ENCODE measurements around the gene RNGTT.
A peak's percentile ranks its signal among the peaks of the same experiment; 100 is the strongest.

Gene RNGTT

DNA sequence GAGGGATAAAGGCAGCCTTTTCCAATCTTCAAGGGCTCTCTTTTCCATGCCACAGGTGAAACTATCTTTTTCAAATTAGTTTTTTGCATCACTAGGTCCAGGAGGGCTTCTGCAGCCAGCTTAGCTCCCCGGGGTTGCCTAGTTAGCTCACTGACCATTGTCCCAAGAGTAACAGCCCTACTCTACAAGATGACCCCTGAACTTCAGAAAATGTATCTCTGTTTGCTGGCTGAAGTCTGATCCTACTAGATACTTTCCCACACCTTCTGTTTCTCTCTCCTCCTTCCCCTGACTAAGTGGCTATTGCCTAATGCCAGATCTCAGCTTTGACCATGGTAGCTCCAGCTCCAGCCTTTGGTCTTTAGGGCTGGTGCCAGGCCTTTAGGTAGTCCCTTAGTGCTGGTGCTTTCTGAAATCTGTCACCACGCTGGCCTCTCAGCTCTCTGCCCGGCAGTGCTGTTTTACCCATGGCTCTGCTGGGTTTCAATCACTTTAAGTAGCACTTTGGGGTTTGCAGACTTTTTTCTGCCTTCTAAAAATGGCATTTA lies 255.1 kb downstream of the RNGTT start:
- DNase-seq, result no peak

- DNase-seq, result no peak
These were observed 257.8 kb downstream of the RNGTT start for GRCh38 chr6:88705601-88706000.

DNA sequence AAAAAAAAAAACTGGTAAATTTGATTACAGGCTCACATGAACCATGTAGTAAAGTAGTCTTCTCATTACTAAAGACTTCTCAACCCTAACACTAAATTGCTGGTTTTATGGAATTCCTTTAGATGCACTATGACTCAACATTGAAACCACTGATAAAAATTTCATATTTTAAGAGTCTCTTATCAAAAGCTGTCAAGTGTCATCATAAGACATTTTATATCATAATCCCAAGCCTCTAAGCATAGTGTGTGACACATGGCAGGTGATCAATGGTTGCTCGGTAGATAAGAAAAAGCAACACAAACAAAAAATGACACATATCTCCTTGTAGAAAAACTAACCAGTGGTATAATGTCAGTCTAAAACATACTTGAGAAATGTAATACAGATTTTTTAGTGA lies 258.4 kb downstream of the RNGTT start:
- DNase-seq, result peak; percentile 19

GRCh38 chr6:88702956-88703556 lies 260.4 kb downstream of the RNGTT start:
- DNase-seq, result peak; percentile 21

- DNase-seq, result no peak
These were observed 264.8 kb downstream of the RNGTT start for GRCh38 chr6:88698661-88699060.

GRCh38 chr6:88695937-88696336 lies 267.5 kb downstream of the RNGTT start:
- DNase-seq, result no peak

DNA sequence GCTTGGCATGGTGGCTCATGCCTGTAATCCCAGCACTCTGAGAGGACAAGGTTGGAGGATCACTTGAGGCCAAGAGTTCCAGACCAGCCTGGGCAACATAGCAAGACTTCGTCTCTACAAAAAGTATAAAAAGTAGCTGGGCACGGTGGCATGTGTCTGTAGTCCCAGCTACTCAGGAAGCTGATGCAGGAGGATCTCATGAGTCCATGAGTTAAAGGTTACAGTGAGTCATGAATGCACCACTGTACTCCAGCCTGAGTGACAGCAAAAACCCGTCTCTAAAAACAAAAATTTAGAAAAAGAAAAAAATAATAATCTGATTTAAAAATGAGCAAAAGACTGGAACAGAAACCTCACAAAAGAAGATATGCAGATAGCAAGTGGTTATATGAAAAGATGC lies 279.7 kb downstream of the RNGTT start:
- DNase-seq, result no peak

DNA sequence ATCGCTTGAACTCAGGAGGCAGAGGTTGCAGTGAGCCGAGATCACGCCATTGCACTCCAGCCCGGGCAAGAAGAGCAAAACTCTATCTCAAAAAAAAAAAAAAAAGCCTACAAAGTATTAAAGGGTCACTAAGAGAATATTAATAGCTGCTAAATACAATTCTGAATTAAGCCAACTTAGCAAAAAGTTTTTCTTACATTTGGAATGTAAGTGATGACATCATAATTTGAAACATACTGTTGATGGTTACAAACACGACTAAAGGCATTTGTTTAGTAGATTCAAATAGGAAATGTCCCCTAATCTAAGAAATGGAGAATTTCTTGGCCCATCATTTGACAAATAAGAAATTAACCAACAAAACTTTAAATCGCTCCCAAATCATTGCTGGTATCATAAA lies 282.8 kb downstream of the RNGTT start:
- no peak for DNase-seq

- DNase-seq, result no peak
These were observed 283.6 kb downstream of the RNGTT start for GRCh38 chr6:88679841-88680240.

DNA sequence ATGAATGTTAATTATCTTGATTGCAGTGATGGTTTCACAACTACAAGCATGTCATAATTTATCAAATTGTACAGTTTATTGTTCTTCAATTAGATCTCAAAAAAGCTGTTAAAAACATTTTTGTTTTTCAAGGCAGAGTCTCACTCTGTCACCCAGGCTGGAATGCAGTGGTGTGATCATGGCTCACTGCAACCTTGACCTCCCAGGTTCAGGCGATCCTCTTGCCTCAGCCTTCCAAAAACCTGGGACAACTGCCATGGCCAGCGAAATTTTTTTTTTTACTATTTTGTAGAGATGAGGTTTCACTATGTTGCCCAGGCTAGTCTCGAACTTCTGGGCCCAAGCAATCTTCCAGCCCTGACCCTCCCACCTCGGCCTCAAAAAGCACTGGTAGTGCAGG lies 286.1 kb downstream of the RNGTT start:
- no peak for DNase-seq

- no peak for DNase-seq
These were observed 291.8 kb downstream of the RNGTT start for GRCh38 chr6:88671624-88672023.

- DNase-seq, result no peak
These were observed 293.0 kb downstream of the RNGTT start for GRCh38 chr6:88670369-88670768.

DNA sequence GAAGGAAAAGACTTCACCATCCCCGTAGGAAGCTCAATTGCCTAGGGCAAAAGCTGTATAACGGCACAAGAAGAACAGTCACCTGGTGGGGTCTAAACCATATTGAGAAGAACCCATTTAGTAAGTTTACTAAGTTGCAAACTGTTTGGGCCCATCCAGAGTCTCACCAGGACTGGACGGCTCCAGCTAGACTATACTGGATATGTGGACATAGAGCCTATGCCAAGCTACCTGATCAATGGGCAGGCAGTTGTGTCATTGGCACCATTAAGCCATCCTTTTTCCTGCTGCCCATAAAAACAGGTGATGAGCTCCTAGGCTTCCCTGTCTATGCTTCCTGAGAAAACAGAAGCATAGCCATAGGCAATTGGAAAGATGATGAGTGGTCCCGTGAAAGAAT lies 293.9 kb downstream of the RNGTT start:
- no peak for DNase-seq

- no peak for DNase-seq
These were observed 296.5 kb downstream of the RNGTT start for GRCh38 chr6:88666901-88667300.

GRCh38 chr6:88665131-88665530 lies 298.3 kb downstream of the RNGTT start:
- DNase-seq, result no peak

- DNase-seq, result no peak
These were observed 299.6 kb downstream of the RNGTT start for GRCh38 chr6:88663801-88664200.

- DNase-seq, result no peak
These were observed 300.7 kb downstream of the RNGTT start for GRCh38 chr6:88662653-88663174.

- no peak for DNase-seq
These were observed 301.2 kb downstream of the RNGTT start for GRCh38 chr6:88662163-88662580.

DNA sequence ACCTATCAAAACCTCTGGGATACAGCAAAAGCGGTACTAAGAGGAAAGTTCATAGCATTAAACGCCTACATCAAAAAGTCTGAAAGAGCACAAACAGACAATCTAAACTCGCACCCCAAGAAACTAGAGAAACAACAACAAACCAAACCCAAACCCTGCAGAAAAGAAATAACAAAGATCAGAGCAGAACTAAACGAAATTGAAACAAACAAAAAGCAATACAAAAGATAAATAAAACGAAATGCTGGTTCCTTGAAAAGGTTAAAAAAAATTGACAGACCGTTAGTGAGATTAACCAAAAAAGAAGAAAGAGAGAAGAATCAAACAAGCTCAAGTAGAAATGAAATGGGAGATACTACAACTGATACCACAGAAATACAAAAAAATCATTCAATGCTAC lies 302.3 kb downstream of the RNGTT start:
- DNase-seq, result no peak

- DNase-seq, result no peak
These were observed 307.8 kb downstream of the RNGTT start for GRCh38 chr6:88655586-88655985.

GRCh38 chr6:88653936-88654335 lies 309.5 kb downstream of the RNGTT start:
- no peak for DNase-seq

DNA sequence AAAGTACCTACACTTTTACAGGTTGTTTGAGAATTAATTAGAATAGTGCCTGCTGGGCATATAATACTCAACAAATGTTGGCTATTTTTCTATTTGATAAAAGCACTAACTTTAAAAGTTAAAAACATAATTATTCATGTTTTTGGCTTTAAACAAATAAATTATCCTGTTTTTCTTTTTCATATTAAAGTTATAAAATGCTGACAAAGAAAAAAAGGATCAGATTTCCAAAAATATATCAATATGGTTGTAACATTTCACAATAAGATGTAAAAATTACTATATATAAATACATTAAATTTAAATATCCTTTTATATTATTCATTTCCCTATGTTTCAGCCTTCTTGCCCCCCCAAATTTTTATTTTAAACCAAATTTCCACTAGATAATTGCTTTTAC lies 312.0 kb downstream of the RNGTT start:
- no peak for DNase-seq

- DNase-seq, result no peak
These were observed 312.4 kb downstream of the RNGTT start for GRCh38 chr6:88650979-88651378.

- DNase-seq, result peak; percentile 80
These were observed 313.3 kb downstream of the RNGTT start for GRCh38 chr6:88650029-88650619.
